NCI-H345 treated with DMSO at 0.1 percent for 48 hours (cell line): ENCODE data around the gene PARP8.
"Not testable (repeated sequence)": the region's sequence is repeated elsewhere in the genome, so short reads cannot be mapped to it uniquely, and the experiment has no call there.

Experiments
- DNase-seq: peaks from one replicate; lab custom pipeline; 2025; ENCODE audit not compliant: unreplicated experiment; lab: John Stamatoyannopoulos, UW

PARP8 gene

GRCh38 chr5:50770441-50770840 lies 104.0 kb downstream of the PARP8 start:
- DNase-seq = no peak

- not testable (repeated sequence) for DNase-seq
Observed at GRCh38 chr5:50774446-50775175, 108.2 kb downstream of the PARP8 start.

DNA sequence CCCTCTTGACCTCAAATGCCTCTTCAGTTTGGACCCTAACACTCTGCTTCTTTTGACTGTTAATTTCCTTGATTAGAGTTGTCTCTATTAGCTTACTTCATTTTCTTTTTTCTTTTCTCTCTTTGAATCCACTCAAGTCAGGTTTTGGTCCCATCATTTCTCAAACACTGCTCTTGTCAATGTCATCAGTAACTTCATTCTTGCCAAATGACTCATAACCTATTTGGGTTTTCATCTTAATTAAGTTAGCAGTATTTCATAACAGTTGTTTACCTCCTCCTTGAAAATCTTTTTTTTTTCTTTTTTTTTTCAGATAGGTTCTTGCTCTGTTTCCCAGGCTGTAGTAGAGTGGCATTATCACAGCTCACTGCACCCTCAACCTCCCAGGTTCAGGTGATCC lies 119.6 kb downstream of the PARP8 start:
- no peak for DNase-seq

- DNase-seq = no peak
Observed at GRCh38 chr5:50791813-50792212, 125.4 kb downstream of the PARP8 start.

- no peak for DNase-seq
Observed at GRCh38 chr5:50792843-50793242, 126.4 kb downstream of the PARP8 start.

GRCh38 chr5:50794812-50795211 lies 128.4 kb downstream of the PARP8 start:
- DNase-seq = no peak

- no peak for DNase-seq
Observed at GRCh38 chr5:50798002-50798401, 131.6 kb downstream of the PARP8 start.

- DNase-seq = no peak
Observed at GRCh38 chr5:50799596-50799995, 133.2 kb downstream of the PARP8 start.

DNA sequence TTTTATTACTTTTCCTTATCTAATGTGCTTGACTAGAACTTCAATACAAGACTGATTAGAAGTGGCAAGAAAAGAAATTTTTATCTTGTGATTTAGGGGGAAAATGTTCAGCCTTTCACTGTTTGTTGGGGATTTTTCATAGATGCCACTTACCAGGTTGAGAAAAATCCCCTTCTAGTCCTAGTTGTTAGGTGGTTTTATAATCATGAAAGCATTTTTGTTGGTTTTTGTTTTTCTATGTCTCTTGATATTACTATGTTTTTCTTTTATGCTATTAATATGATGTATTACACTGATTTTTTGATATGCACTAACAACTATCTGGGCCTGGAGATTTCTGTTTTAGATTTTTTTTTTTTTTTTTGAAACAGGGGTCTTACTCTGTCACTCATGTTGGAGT lies 134.0 kb downstream of the PARP8 start:
- DNase-seq = no peak

- no peak for DNase-seq
Observed at GRCh38 chr5:50807661-50808060, 141.2 kb downstream of the PARP8 start.

DNA sequence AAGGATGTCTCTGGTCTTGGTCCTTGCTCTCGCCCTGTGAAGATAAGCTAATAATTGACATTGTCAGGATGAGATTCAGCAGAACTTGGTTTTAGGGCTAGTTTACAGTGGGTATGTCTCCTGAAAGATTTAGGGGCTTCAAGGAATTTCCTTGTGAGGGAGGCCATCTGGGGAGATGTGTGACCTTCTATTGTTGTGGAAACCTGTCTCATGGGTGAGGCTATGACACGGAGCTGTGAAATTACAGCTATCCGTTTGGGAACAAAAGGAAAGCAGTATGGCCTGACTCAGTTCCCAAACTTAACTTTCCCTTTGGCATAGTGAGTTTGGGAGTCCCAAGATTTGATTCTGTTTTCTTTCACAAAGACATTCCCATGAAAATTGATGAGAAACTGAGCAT lies 142.0 kb downstream of the PARP8 start:
- no peak for DNase-seq

DNA sequence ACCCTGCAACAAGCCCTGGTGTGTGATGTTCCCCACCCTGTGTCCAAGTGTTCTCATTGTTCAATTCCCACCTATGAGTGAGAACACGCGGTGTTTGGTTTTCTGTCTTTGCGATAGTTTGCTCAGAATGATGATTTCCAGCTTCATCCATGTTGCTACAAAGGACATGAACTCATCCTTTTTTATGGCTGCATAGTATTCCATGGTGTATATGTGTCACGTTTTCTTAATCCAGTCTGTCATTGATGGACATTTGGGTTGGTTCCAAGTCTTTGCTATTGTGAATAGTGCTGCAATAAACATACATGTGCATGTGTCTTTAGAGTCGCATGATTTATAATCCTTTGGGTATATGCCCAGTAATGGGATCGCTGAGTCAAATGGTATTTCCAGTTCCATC lies 145.3 kb downstream of the PARP8 start:
- not testable (repeated sequence) for DNase-seq

- DNase-seq = no peak
Observed at GRCh38 chr5:50813691-50814090, 147.3 kb downstream of the PARP8 start.

GRCh38 chr5:50814556-50814955 lies 148.1 kb downstream of the PARP8 start:
- no peak for DNase-seq

DNA sequence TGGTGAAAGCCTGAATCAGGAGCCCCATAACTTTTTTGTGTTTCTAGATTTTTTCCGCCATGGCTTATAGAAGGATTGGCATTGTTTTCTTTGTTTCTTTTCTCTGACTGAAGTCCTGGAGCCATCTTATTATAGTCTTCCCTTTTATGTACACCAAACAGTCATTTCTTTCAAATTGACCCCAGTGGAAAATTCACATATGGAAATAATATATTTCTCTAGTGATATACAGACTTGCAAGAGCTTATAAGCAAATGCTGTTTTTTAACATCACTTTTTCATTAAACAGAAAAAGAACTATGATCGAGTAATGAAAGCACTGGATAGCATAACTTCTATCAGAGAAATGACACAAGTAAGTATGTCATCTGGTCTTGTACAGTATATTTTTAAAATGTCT lies 155.6 kb downstream of the PARP8 start:
- DNase-seq = no peak

DNA sequence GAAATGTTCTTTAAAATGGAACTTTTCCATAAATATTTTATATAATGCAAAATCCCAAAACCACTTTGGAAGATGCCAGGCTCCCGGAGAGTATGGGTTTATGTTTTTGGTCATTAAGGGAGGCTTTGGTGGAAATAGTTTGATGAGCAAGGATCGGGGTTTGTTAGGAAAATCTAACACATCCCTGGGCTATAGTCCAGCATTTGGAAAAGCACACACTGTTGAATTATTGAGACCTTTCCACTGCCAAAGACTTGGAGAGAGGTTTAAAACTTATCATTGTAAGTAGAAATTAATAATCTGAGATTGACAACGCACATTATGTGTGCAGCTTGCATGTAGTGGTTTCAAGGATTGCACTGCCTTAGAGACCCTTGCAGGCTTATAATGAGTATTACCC lies 156.3 kb downstream of the PARP8 start:
- no peak for DNase-seq

- no peak for DNase-seq
Observed at GRCh38 chr5:50823568-50823967, 157.1 kb downstream of the PARP8 start.

DNA sequence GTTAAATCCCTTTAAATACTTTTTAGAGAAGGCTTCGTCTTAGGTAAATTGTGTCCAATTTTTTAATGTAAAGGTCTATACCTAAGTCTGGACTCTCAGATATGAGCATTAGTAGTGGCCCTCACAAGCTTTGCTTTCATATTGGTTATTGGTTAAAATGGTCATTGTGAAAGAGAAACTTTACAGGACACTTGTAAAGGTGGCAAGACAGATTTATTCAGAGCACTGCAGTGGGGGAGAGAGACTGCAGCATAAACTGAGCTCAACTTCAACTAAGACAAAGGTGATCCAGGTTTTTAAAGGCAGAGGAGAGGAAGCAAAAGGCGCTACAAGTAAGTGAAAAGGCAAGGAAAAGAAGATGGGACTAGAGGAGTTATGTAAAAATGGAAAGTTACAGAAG lies 157.7 kb downstream of the PARP8 start:
- no peak for DNase-seq

DNA sequence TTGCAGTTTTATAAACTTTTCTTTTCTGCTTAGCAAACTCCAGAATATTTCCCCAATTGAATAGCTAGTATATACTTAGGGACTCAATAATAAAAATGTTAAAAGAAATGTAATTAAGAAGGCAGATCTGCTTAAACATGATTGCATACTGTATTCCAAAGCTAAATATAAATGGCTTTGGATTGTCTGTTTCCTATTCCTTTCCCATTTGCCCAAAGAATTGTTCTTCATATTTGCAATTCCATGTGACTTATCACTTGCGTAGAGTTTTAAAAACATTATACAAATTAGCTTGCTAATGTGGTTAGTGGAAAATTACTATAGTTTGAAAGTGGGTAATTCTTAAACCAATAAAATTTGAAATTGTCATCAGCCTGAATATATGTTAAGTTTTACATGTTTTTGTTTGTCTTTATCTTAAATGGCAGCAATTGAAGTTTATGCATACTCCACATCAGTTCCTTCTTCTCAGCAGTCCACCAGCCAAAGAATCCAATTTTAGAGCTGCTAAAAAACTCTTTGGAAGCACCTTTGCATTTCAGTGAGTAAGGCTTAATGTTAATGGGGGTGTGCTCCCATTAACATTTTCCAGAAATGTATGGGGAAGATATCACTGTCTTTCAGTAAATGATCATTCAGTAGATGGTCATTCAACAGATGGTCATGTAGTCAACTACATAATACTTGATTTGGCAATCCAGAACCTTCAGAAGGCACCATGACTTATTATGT lies 161.2 kb downstream of the PARP8 start:
- no peak for DNase-seq

DNA sequence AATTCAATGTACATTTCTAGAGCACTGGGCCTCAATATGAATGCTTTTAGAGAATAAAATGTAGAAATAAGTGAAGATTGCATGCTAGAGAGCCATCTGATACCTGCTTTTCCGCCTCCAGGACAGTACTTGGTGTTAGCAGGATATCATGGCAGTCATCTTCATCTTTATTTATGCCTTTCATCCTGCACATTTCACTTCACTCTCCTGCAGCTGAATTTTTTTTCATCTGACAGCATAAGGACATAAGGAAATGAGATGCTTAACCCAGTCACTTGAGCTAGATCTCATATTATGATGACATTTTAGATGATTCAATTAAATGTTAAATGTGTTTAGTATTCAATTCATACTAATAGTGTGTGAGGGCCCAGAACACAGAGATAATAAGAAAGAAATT lies 162.6 kb downstream of the PARP8 start:
- no peak for DNase-seq

GRCh38 chr5:50832657-50833284 lies 166.3 kb downstream of the PARP8 start:
- no peak for DNase-seq

DNA sequence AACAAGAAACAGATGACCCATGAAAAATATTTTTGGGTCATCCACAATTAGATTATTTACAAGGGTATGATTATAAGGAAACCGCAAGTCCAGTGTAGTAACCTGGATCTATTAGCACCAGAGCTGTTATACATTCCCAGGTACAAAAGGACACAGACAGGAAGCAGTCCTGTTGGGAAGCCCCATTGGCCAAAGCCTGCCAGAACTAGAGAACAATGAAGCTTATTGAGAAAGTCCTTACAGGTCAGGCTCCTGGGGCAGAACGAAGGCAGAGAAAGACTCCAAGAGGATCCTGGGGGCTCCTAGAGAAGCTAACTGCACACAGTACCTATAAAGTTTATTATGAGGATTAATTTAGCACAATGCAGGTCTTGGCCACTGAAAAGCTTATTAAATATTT lies 169.9 kb downstream of the PARP8 start:
- DNase-seq = no peak
